Esophagus muscularis mucosa (tissue), 4 donors: ENCODE measurements around the gene NPAS3.

Experiments used
- CTCF ChIP-seq, 3 experiments: fragments of 200-600 bp in 2 of 3; fragments of 450-650 bp in 1 of 3; sonication (generic) in 2 of 3; IDR thresholded peaks; one replicate each; pipeline ENCODE4 v1.5.1; 2017 to 2019; ENCODE audit warnings: antibody characterized with exemption in 3 of 3, mild to moderate bottlenecking in 2 of 3, moderate library complexity in 1 of 3
- EP300 ChIP-seq: sonication (generic); formaldehyde crosslinking; IDR thresholded peaks from one replicate; pipeline ENCODE4 v1.6.1; 2017; ENCODE audit warnings: antibody characterized with exemption
- POLR2A ChIP-seq: fragments of 450-650 bp; IDR thresholded peaks from one replicate; pipeline ENCODE4 v1.6.1; 2017; ENCODE audit warnings: antibody characterized with exemption, moderate library complexity, mild to moderate bottlenecking, low read depth

- TF ChIP-seq EP300 (no peak), CTCF (IDR thresholded peaks at IDR 0.05) (no peak), POLR2A (no peak)
These were observed 40.1 kb downstream of the NPAS3 start for GRCh38 chr14:32978691-32979255.
